Transverse colon (tissue), 4 donors: ENCODE data around the gene GPR142. TPM values are rescaled to one million over a fixed set of nuclear protein-coding genes. Genes with fewer than 3 reads are reported as not detected.

Experiments used
- DNase-seq: peaks from one replicate; pipeline ENCODE4 v3.0.0-alpha.2; 2019
- H3K27ac ChIP-seq, 4 donors: fragments of 200-600 bp; sonication (generic); 2 replicates each; pipeline ENCODE4 v1.5.1; 2016 to 2018; ENCODE audit warnings: inconsistent platforms in 4 of 4
- H3K27me3 ChIP-seq: fragments of 200-600 bp; sonication (generic); 2 replicates; pipeline ENCODE4 v1.5.1; 2017; ENCODE audit warnings: inconsistent platforms
- H3K36me3 ChIP-seq, 4 donors: fragments of 200-600 bp; sonication (generic); 2 replicates each; pipeline ENCODE4 v1.5.1; 2017 to 2019; ENCODE audit warnings: inconsistent platforms in 4 of 4
- H3K4me1 ChIP-seq, 4 donors: fragments of 200-600 bp; sonication (generic); 2 replicates each; pipeline ENCODE4 v1.5.1; 2017 to 2020; ENCODE audit warnings: inconsistent platforms in 4 of 4
- H3K4me3 ChIP-seq, 4 donors: fragments of 200-600 bp; sonication (generic); 1 replicate in 1 of 4; 2 replicates in 3 of 4; pipeline versions ENCODE4 v1.5.1 to v1.6.1; 2017 to 2019; ENCODE audit warnings: inconsistent platforms in 4 of 4
- H3K9me3 ChIP-seq, 2 donors: fragments of 200-600 bp; sonication (generic); 2 replicates each; pipeline ENCODE4 v1.5.1; 2017 to 2019; ENCODE audit warnings: inconsistent platforms in 2 of 2
- CTCF ChIP-seq, 5 experiments: fragments of 200-600 bp in 3 of 5; fragments of 450-650 bp in 2 of 5; sonication (generic) in 3 of 5; IDR thresholded peaks; 1 replicate in 2 of 5; 2 replicates in 3 of 5; pipeline ENCODE4 v1.5.1; 2016 to 2017; ENCODE audit warnings: antibody characterized with exemption in 5 of 5, inconsistent platforms in 3 of 5, mild to moderate bottlenecking in 2 of 5, moderate library complexity in 1 of 5
- EP300 ChIP-seq: sonication (generic); formaldehyde crosslinking; IDR thresholded peaks from one replicate; pipeline ENCODE4 v1.6.1; 2017; ENCODE audit warnings: antibody characterized with exemption, low read depth
- POLR2A ChIP-seq: fragments of 450-650 bp; IDR thresholded peaks from one replicate; pipeline ENCODE4 v1.6.1; 2016; ENCODE audit warnings: antibody characterized with exemption, mild to moderate bottlenecking, moderate library complexity
- POLR2AphosphoS5 ChIP-seq, 3 donors: sonication (generic); formaldehyde crosslinking; IDR thresholded peaks; one replicate each; pipeline ENCODE4 v1.6.1; 2016; ENCODE audit warnings: antibody characterized with exemption in 3 of 3
- WGBS, 2 donors: methylation state at CpG; one replicate each; pipeline ENCODE4 v1.1.5; 2018; ENCODE audit warnings: low coverage in 1 of 2; 5-methylcytosine and 5-hydroxymethylcytosine counted together
- in situ Hi-C, 4 donors: fragments of 200-750 bp; cut with MboI; loops; one replicate each; pipeline versions ENCODE4 v1.15.0 to v1.15.1; 2017; ENCODE audit warnings: low sequenced_read_pairs in 3 of 4, low pct_ligation_motif_present in 1 of 4, low pct_unique_long_range_greater_than_20kb in 1 of 4
- intact Hi-C: fragments of 100-400 bp; cut with DNase I; formaldehyde crosslinking; loops from one replicate; pipeline ENCODE4 v1.15.1; 2023; ENCODE audit warnings: low total_unique reads
- total RNA-seq, 4 donors: library from RNA; depleted of rRNA; stranded (reverse); fragments of >200 nt; gene quantifications; one replicate each; pipeline ENCODE4 v1.1.0, GENCODE V29; 2016

GPR142 gene
- total RNA-seq, 4 donors from 2014 or later, result 0.48 TPM; not detected in 3

GRCh38 chr17:74386386-74386785 is 19.1 kb downstream of the GPR142 start:
- no peak for DNase-seq
- TF ChIP-seq POLR2A, result no peak
- no peak for TF ChIP-seq EP300
- TF ChIP-seq POLR2AphosphoS5 (IDR thresholded peaks at IDR 0.05), result no peak
- H3K27me3 ChIP-seq, result no peaks in the 10 kb centered on the region

GRCh38 chr17:74387365-74388218 is 20.3 kb downstream of the GPR142 start:
- in situ Hi-C loops, result no loop called here
- Histone ChIP-seq H3K27ac (peak overlapping the region in 1 of 4 donors; percentile 10), H3K9me3 (no peaks in the 10 kb centered on the region), H3K4me3 (no peak overlapping the region), H3K36me3 (no peaks in the 10 kb centered on the region), H3K27me3 (no peaks in the 10 kb centered on the region), H3K4me1 (peaks cover 0 to 6% (median 3%) of the 10 kb centered on the region in 4 donors)
- 20 to 65% methylated on average over 2 to 17 of the region's 17 CpGs for WGBS, 2 donors
- DNase-seq, result no peak
- intact Hi-C loops, result no loop called here
- no peak for TF ChIP-seq POLR2AphosphoS5 (IDR thresholded peaks at IDR 0.05)
- TF ChIP-seq POLR2A, result no peak
- peak in 1 of 5 experiments; percentile 19 for TF ChIP-seq CTCF (IDR thresholded peaks at IDR 0.05)

More at GRCh38 chr17:74386386-74386785, 19.1 kb downstream of the GPR142 start:
- intact Hi-C loops, result no loop called here
- in situ Hi-C loops, result no loop called here
- no peaks in the 10 kb centered on the region for H3K36me3 ChIP-seq
- no peak overlapping the region for H3K4me3 ChIP-seq
- H3K4me1 ChIP-seq, result peaks cover 0 to 6% (median 5%) of the 10 kb centered on the region in 4 donors
- 67 to 73% methylated on average over 3 to 8 of the region's 8 CpGs for WGBS, 2 donors
- H3K9me3 ChIP-seq, result no peaks in the 10 kb centered on the region
- no peak overlapping the region for H3K27ac ChIP-seq

- WGBS, 2 donors, result 72 to 90% methylated on average over 3 to 12 of the region's 12 CpGs
- Histone ChIP-seq H3K27ac (no peak overlapping the region), H3K36me3 (no peaks in the 10 kb centered on the region), H3K9me3 (no peaks in the 10 kb centered on the region), H3K27me3 (no peaks in the 10 kb centered on the region), H3K4me1 (peaks cover 0 to 6% (median 3%) of the 10 kb centered on the region in 4 donors), H3K4me3 (no peak overlapping the region)
- in situ Hi-C loops (no loop called here), intact Hi-C loops (no loop called here)
- TF ChIP-seq POLR2AphosphoS5 (IDR thresholded peaks at IDR 0.05) (no peak), EP300 (no peak), POLR2A (no peak), CTCF (IDR thresholded peaks at IDR 0.05) (no peak)
- DNase-seq, result no peak
Observed at GRCh38 chr17:74389084-74389753, 21.9 kb downstream of the GPR142 start.

- TF ChIP-seq CTCF (IDR thresholded peaks at IDR 0.05) (no peak), EP300 (no peak), POLR2AphosphoS5 (IDR thresholded peaks at IDR 0.05) (no peak), POLR2A (no peak)
- H3K4me1 ChIP-seq, result peaks cover 0 to 6% (median 5%) of the 10 kb centered on the region in 4 donors
- no peak overlapping the region for H3K4me3 ChIP-seq
- H3K36me3 ChIP-seq, result no peaks in the 10 kb centered on the region
- H3K9me3 ChIP-seq, result no peaks in the 10 kb centered on the region
- in situ Hi-C loops, result no loop called here
- no peak for DNase-seq
- intact Hi-C loops, result no loop called here
- WGBS, 2 donors, result 63 to 72% methylated on average over 1 to 2 of the region's 2 CpGs
- no peaks in the 10 kb centered on the region for H3K27me3 ChIP-seq
- H3K27ac ChIP-seq, result no peak overlapping the region
Observed at GRCh38 chr17:74389937-74390679, 22.8 kb downstream of the GPR142 start.
